NCI-H82 treated with DMSO at 0.1 percent for 48 hours (cell line): ENCODE measurements around the gene UBE2O.
"Not testable (repeated sequence)": the region's sequence is repeated elsewhere in the genome, so short reads cannot be mapped to it uniquely, and the experiment has no call there.

ENCODE experiments used
- DNase-seq: peaks from one replicate; lab custom pipeline; 2025; ENCODE audit not compliant: unreplicated experiment; lab: John Stamatoyannopoulos, UW

Gene UBE2O

DNA sequence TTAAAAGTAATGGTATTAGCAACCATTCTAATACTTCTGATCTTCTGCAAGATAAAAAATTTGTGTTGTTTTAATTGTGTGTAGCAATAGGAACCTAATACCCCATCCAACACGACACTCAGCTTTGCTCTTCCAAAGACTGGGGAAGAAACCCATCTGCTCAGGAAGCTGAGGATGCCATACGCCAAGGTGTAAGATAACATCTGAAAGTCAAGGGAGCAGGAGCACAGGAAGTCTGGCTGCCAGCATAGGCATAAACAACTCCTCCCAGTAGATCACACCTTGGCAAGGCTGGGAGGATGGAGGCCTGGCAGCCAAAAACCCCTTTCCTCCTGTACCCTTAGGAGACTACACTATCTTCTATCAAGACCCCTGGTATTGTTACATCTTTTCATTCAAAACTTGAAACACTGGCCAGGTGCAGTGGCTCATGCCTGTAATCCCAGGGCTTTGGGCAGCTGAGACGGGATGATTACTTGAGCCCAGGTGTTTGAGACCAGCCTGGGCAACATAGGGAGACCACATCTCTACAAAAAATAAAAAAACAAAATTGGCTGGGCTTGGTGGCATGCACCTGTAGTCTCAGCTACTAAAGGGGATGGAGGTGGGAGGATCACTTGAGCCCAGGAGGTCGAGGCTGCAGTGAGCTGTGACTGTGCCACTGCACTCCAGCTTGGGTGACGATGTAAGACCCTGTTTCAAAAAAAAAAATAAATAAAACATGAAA is 74.2 kb downstream of the UBE2O start:
- no peak for DNase-seq

DNA sequence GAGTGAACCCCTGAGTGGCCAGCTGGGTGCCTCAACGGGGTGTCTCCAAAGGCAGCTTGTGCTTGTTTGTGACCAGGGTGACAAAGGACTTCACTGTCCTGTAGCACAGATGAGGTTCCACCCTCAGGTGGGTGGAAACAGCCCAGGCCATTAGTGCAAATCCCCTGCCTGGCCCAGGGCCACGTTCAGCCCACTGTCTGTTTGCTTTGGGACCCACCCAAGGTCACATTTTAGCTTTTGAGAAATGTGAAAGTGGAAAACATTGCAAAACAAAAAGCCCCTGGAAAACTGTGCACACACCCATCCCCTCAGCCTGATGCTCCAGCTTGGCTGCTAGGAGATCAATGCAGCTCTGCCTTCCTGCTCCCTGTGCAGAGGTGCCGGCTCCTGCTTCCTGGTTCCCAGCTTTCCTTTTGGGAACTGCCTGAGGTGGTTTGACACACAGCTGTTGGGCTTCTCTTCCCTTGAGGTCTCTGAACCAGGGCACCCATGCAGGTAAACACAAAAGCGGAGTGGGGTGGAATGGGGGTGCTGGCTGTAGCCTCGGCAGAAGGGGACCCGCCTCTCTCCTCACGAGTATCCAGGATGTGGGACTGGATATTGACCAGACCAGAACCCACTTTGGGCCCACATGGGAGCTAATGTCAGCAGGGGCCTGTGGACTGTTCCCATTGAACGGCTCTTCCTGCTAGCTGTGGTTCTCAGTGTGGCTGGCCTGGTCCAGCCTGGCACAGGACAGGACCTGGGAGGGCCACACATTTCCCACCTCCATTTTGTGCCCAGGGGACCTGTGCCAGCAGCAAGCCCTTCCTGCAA is 76.4 kb downstream of the UBE2O start:
- DNase-seq, result no peak

DNA sequence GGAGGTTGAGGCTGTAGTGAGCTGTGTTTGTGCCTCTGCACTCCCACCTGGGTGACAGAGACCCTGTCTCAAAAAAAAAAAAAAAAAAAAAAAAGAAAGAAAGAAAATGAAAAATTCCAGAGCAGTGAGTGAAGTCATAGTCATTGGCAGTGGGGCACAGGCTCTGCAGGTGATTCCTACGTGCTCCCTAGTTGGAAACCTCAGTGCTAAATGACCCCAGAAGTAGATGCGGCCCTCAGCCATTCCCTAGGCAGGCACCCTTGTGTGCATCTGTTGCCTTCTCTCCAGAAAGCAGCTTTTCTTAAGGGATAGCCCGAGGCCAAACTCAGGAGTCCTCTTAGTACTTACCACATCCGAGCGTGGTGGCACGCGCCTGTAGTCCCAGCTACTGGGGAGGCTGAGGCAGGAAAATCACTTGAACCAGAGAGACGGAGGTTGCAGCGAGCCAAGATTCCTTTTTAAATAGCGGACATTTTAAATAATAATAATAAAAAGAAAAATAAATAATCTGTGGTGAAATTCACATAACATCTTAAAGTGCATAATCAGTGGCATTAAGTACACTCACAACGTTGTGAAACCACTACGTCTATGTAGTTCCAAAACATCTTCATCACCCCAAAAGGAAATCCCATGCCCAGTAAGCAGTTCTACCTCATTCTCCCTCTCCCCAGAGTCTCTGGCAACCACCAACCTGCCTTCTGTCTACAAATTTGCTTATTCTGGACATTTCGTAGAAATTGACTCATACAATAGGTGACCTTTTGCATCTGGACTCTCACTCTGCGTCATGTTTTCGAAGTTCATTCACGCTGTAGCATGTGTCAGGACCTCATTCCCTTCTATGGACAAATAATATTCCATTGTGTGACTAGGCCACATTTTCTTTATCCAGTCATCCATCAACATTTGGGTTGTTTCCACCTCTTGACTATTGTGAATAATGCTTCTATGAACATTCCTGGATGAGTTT is 81.0 kb downstream of the UBE2O start:
- no peak for DNase-seq

DNA sequence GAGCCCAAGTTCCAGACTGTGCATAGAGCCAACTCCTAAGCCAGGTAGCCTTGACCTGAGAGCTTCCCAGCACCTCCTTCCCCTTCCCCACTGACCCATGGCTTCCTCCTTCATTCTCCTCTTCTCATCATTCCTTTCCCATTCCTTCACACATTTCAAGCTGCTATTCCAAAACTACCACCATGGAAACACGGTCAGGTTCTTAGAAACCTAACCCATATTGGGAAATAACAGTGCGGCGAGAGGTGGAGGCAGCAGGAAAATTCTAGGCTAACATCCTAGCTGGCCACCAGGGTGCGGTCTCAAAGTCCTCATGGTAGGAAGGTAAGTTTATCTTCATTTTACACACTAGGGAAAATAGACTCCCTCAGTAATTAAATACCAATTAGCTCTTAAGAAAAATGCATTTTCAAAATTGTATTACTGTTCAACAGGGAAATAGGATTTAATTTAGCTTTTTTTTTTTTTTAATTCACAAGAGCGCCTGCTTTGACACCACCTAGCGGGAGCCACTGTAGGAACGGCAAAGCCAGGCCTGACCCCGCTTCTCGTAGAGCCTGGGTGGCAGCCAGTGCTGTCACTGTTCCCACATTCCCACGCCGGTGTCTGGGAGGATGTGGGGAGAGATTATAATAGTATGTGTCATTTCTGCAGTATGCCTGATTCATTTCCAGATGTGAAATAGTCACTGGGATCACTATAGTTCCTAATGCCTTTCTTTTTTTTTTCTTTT is 82.5 kb downstream of the UBE2O start:
- DNase-seq, result no peak

DNA sequence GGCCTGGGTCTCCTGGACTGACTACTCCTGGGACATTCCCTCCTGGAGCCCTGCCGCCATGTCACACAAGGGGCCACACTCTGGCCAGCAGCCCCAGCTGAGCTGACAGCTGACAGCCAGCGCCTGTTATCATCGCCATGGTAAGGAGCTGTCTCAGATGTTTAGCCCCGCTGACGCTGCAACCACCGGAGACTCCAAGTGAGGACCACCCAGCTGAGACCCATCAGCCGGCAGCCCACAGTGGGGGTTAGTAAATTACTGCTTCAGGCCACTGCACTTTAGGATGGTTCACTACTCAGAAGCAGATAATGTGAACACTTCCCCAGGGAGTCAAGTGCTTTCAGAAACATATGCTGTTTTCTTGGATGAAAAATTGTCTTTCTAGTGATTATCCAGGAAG is 83.1 kb downstream of the UBE2O start:
- DNase-seq, result no peak

DNA sequence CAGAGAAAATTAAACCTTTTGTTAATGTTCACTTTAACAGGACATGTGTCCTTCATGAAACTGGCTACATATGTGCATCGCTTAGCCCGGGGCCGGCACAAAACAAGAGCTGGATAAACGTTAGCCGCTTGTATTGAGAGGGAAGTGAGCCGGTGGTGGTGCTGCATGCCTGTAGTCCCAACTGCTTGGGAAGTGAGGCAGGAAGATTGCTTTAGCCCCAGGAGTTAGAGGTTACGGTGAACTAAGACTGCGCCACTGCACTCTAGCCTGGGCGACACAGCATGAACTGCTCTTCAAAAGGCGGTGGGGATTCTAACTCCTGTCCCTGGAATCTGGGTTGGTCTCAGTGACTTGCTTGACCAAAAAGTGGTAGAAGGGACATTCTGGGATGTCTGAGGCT is 83.6 kb downstream of the UBE2O start:
- no peak for DNase-seq

DNA sequence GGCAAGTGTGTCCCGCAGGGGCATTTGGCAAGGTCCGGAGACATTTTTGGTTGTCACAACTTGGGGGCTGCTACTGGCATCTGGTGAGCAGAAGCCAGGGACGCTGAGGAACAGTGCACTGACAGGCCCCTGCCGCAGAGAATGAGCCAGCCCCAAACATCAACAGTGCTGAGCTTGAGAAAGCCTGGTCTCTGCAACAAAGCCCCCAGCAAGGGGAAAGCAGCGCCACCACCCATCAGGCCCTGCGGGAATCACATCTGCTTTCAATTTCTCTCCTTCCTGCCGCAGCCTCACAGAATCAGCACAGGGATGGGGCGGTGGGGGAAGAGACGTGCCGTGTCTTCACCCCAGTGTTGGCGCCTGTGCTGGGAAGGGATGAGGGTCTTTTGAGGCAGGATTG is 84.4 kb downstream of the UBE2O start:
- DNase-seq, result no peak

DNA sequence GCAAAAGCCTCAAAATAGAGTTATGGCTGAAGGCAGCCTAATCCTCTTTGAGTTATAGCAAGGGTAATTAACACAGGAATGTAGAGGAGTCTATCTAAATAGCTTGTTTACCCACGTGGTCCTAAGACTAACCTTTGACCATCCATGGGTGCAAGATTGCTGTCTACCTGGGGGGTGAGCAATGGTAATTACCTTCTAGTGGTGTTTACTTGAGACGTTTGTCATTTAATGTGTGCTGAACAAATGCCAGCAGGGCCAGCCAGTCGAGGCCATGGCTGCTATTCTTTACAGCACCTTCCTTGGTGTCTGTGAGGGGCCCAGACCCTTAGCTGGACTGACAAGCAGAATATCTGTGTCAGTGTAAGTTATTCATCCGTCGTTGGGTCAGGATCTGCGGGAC is 85.3 kb downstream of the UBE2O start:
- DNase-seq, result no peak

DNA sequence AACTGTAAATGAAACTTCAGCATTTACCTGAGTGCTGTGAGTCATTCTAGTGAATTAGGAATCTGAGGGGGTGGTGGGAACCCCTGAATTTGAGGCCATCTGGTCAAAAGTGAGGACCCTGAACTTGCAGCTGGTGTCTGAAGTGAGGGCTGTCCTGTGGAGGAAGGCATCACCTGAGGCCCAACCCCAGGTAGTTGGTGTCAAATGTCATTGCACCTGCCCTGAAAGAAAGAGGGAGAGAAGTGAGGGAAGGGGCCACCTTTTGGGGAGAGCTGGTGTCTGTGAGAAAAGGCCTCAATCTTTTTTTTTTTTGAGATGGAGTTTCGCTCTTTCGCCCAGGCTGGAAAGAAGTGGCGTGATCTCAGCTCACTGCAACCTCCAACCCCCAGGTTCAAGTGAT is 86.7 kb downstream of the UBE2O start:
- DNase-seq, result no peak

DNA sequence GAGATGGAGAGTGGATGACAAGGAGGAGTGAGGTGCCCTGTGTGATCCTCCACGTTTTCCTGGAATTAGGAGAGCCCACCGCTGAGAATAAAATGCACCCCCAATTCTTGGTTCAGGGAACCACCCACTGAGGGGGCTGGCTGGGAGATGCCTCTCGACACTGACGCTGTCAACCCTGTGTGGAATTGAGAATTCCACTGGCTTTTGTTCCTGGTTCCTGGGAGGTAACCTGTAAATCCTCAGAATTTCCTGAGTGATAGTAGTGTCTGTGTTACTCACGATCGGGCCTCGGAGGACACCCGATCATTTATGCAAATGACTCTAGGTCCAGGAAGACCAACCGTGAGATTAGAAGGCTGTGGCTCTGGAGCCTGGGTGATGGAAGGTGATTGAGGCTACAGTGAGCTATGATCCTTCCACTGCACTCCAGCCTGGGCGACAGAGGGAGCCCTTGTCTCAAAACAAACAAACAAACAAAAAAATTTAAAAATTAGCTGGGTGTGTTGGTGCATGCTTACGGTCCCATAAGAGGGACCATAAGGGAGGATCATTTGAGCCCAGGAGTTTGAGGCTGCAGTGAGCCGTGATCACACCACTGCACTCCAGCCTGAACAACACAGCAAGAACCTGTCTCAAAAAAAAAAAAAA is 87.6 kb downstream of the UBE2O start:
- no peak for DNase-seq

DNA sequence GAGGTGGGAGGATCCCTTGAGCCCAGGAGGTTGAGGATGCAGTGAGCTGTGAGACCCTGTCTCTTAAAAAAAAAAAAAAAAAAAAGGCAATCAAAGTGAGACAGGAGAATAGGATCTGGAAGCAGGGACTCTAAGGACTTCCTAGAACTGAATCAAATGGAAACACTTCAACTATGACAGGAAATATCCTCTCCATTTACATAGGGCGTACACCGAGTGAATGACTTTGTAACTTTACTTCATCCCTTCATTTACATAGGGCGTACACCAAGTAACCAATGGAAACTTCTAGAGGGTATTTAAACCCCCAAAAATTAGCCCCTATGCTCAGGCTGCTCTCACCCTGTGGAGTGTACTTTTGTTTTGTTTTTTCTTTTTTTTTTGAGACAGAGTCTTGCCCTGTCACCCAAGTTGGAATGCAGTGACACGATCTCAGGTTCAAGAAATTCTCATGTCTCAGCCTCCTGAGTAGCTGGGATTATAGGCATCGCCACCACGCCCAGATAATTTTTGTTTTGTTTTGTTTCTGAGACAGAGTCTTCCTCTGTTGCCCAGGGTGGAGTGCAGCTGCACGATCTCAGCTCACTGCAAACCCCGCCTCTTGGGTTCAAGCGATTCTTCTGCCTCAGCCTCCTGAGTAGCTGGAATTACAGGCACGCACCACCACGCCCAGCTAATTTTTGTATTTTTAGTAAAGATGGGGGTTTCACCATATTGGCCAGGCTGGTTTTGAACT is 89.7 kb downstream of the UBE2O start:
- no peak for DNase-seq

DNA sequence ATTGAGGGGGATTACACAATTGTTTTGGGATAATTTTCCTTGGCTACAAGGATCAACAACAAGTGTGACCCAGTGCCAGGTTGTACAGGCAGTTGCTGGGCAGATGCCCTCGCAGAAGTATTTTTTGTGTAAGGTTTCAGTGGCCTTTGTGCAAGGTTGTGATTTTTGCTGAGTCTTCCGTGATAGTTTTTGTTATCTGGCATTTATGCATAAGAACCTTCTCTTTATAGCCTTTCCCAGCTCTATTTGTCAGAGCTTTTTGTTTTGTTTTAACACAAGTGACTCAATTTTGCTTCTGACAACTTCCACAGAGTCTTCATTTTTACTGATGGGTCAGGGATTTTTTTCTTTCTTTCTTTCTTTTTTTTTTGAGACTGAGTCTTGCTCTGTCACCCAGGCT is 92.5 kb downstream of the UBE2O start:
- DNase-seq, result no peak

DNA sequence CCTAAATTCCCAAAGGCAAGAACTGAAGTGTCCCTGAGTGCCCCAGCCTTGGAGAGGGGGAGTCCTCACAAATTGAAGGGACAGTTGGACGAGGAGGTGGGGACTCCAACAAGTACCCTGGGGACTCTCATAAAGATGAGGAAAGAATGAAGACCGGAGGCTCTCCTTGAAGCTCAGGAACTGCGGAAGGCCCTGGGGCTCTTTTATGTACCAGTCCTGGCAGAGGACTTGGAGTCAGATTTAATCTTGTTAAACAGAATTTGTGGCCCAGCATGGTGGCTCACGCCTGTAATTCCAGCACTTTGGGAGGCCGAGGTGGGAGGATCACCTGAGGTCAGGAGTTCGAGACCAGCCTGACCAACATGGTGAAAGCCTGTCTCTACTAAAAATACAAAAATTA is 93.2 kb downstream of the UBE2O start:
- DNase-seq, result not testable (repeated sequence)

DNA sequence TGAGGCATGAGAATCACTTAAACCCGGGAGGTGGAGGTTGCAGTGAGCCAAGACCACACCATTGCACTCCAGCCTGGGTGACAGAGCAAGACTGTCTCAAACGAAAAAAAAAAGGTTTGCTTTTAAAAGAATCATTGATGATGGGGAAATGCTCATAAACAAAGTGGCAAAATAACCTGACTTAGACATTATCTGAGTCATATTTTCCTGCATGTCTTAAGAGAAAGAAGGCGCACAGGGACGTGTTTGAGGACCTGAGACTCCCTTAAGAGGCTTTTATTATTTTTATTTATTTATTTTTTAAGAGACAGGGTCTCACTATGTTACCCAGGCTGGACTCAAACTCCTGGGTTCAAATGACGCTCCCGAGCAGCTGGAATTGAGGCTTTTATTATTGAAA is 93.6 kb downstream of the UBE2O start:
- no peak for DNase-seq

DNA sequence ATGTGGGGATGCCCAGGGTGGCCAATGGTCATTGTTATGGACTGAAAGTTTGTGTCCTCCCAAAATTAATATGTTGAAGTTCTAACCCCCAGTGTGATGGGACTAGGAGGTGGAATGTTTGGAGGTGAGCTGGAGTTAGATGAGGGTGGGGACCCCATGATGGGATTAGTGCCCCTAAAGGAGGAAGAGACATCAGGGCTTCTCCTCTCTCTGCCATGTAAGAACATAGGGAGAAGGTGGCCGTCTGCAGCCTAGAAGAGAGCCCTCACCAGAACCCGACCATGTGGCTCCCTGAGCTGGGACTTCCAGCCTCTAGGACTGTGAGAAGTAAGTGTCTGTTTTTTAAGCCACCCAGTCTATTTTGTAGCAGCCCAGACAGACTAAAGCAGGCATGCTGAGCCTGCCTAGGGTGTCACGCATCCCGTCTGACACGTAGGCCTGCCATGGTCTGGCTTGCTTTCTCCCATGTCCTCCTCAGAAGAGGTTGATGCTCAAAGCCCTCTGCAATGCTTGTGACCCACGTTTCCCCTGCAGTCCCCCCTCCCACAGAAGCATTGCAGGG is 95.3 kb downstream of the UBE2O start:
- DNase-seq, result no peak

DNA sequence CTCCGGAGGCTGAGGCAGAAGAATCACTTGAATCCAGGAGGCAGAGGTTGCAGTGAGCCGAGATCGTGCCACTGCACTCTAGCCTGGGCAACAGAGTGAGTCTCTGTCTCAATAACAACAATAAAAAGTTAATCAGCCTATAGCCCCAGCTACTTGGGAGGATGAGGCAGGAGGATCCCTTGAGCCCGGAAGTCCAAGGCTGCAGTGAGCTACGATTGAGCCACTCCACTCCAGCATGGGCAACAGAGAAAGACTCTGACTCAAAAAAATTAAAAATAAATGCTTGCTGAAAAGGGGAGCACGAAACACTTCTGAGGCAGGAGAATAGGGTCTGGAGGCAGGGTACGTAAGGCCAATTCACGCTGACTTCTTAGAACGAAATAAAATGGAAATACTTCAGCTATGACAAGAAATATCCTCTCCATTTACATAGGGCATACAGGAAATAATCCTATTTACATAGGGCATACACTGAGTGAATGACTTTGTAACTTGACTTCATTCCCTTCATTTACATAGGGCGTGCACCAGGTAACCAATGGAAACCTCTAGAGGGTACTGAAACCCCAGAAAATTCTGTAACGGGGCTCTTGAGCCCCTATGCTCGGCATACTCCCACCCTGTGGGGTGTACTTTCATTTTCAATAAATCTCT is 96.0 kb downstream of the UBE2O start:
- no peak for DNase-seq

DNA sequence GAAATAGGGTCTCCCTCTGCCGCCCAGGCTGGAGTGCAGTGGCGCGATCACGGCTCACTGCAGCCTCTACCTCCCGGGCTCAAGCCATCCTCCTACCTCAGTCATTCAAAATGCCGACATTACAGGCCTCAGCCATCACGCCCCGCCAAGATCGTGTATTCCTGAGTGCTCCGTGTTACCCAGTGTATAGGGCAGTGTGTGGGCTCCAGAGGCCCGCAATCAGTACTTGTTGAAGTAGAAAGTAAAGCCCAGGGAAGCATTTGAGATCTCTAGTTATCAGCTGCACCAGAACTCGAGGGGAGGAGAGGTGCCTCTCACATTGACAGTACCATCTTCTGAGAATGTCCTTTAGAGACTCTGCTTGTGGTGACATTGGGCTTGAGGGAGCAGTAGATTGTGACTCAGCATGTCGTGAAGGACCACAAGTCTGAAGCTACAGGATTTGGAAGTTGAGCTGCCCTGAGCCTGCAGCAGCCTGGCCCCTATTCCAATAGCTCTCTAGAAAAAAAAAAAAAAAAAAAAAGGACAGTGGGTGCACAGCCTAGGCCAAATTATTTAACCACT is 98.1 kb downstream of the UBE2O start:
- DNase-seq, result no peak

DNA sequence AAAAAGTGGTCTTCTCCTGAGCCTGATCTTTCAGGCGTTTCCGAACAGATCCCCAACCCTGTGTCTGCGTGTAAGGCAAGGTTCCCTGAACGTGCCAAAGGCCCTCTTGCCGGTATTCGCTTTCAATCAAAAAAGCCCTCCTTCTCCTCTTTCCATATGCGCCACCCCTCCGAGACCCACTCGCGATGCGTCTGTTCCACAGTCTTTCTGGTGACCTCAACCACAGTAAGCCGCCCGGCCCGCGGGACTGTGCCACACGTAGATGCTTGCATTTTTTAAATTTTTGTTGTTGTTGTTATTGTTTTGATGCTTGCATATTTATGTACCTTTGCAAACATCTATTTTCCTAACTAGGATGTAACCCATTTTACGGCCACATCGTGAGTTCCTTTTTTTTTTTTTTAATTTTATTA is 98.6 kb downstream of the UBE2O start:
- no peak for DNase-seq
